Kidney (tissue), 14 donors: ENCODE measurements around the gene TRPM4. TPM values are rescaled to one million over a fixed set of nuclear protein-coding genes. Genes with fewer than 3 reads are reported as not detected.

Experiments used
- DNase-seq, 5 donors: peaks; one replicate each; pipeline ENCODE4 v3.0.0-alpha.2; 2013 to 2020
- FAIRE-seq: peaks from 2 replicates; lab custom pipeline; 2012; peaks lifted over from hg19 to GRCh38; lab: Jason Lieb, UNC
- H3K27ac ChIP-seq, 2 donors: one replicate each; pipeline ENCODE4 v1.7.0; 2013; ENCODE audit warnings: low read depth in 2 of 2, low read length in 2 of 2, inconsistent platforms in 1 of 2
- H3K27me3 ChIP-seq: one replicate; pipeline ENCODE4 v1.7.1; 2013; ENCODE audit warnings: low read length, inconsistent platforms; ENCODE audit not compliant: control insufficient read depth, insufficient read depth
- H3K36me3 ChIP-seq, 3 donors: one replicate each; pipeline versions ENCODE4 v1.7.0 to v1.7.1; 2013; ENCODE audit warnings: low read length in 3 of 3, control low read depth in 1 of 3, inconsistent platforms in 1 of 3; ENCODE audit not compliant: insufficient read depth in 3 of 3, control insufficient read depth in 2 of 3
- H3K4me1 ChIP-seq, 3 donors: one replicate each; pipeline versions ENCODE4 v1.7.0 to v1.7.1; 2013; ENCODE audit warnings: low read length in 3 of 3, inconsistent platforms in 1 of 3, low read depth in 1 of 3; ENCODE audit not compliant: control insufficient read depth in 2 of 3, insufficient read depth in 2 of 3
- H3K4me3 ChIP-seq, 3 donors: one replicate each; pipeline versions ENCODE4 v1.7.0 to v1.8.1; 2013; ENCODE audit warnings: low read length in 3 of 3, control low read depth in 1 of 3, inconsistent platforms in 1 of 3
- H3K9ac ChIP-seq, 3 donors: one replicate each; pipeline versions ENCODE4 v1.7.0 to v1.7.1; 2013; ENCODE audit warnings: low read length in 3 of 3, control low read depth in 1 of 3, inconsistent platforms in 1 of 3
- H3K9me3 ChIP-seq, 3 donors: one replicate each; pipeline versions ENCODE4 v1.7.0 to v1.7.1; 2013; ENCODE audit warnings: low read length in 3 of 3, control low read depth in 1 of 3, inconsistent platforms in 1 of 3; ENCODE audit not compliant: control insufficient read depth in 2 of 3, insufficient read depth in 1 of 3
- CTCF ChIP-seq: IDR thresholded peaks from 3 replicates; pipeline ENCODE4 v1.5.1; 2012; ENCODE audit warnings: mild to moderate bottlenecking, moderate library complexity, borderline replicate concordance; ENCODE audit not compliant: insufficient read depth; ENCODE audit errors: extremely low read depth
- intact Hi-C: fragments of 100-400 bp; cut with DNase I; formaldehyde crosslinking; loops from one replicate; pipeline ENCODE4 v1.11.1; 2022
- polyA plus RNA-seq: library from polyadenylated mRNA; stranded (reverse); fragments of 350-450 nt; fragmentation: Illumina TruSeq; extraction: RNeasy Lipid Tissue Mini Kit (QIAGEN cat#74804); gene quantifications from one replicate; pipeline ENCODE4 v1.2.3, GENCODE V29; 2014; ENCODE audit warnings: low read depth, low replicate concordance; ENCODE audit not compliant: insufficient read depth
- total RNA-seq: library from RNA; stranded (reverse); fragmentation: NEBNext Ultra II Directional; extraction: Animal tissue kit (Norgen Biotek cat#: 25700); gene quantifications from one replicate; pipeline ENCODE4 v1.2.1, GENCODE V29; 2021
- donor health status: control.
- donor health status: control.
- donor health status: control.
- donor health status: control.
- donor health status: control.
- donor health status: DM: yes; HTN: yes; CAD: no.
- donor health status: Normal renal cell carcinoma (clear cell type).

The TRPM4 gene
- total and polyA plus RNA-seq, 2 donors from 2014 or later, result 47.6 to 89.1 TPM

- intact Hi-C loops, result no loop called here
- peak overlapping the region in 2 of 3 donors; percentile 51 to 65 for H3K9ac ChIP-seq
- H3K27me3 ChIP-seq, result no peaks in the 10 kb centered on the region
- no peaks in the 10 kb centered on the region for H3K36me3 ChIP-seq
- H3K9me3 ChIP-seq, result no peaks in the 10 kb centered on the region
- DNase-seq, result peak in 1 of 5 donors; percentile 16
- H3K4me1 ChIP-seq, result peaks cover 0 to 8% (median 0%) of the 10 kb centered on the region in 3 donors
- TF ChIP-seq CTCF, result no peak
- peak overlapping the region; percentile 54 to 63 for H3K27ac ChIP-seq
- FAIRE-seq, result no peak
- H3K4me3 ChIP-seq, result no peak overlapping the region
Observed at GRCh38 chr19:49165111-49165750, 7.6 kb downstream of the TRPM4 start.

GRCh38 chr19:49165865-49166301 is 8.3 kb downstream of the TRPM4 start:
- FAIRE-seq, result no peak
- intact Hi-C loops, result no loop called here

GRCh38 chr19:49167857-49168409 is 10.3 kb downstream of the TRPM4 start:
- no peak overlapping the region for H3K27ac ChIP-seq
- peaks cover 0 to 20% (median 0%) of the 10 kb centered on the region in 3 donors for H3K36me3 ChIP-seq
- DNase-seq (peak in 2 of 5 donors; percentile 40 to 61), FAIRE-seq (no peak)
- peaks cover 0 to 8% (median 0%) of the 10 kb centered on the region in 3 donors for H3K4me1 ChIP-seq
- intact Hi-C loops, result no loop called here
- no peaks in the 10 kb centered on the region for H3K27me3 ChIP-seq
- no peaks in the 10 kb centered on the region for H3K9me3 ChIP-seq
- no peak for TF ChIP-seq CTCF
- H3K9ac ChIP-seq, result no peak overlapping the region
- no peak overlapping the region for H3K4me3 ChIP-seq

More at GRCh38 chr19:49165865-49166301, 8.3 kb downstream of the TRPM4 start:
- TF ChIP-seq CTCF, result no peak
- peaks cover 0 to 6% (median 0%) of the 10 kb centered on the region in 3 donors for H3K36me3 ChIP-seq
- peaks cover 0 to 8% (median 0%) of the 10 kb centered on the region in 3 donors for H3K4me1 ChIP-seq
- peak in 2 of 5 donors; percentile 26 to 59 for DNase-seq
- H3K27ac ChIP-seq, result peak overlapping the region; percentile 54 to 63
- H3K9me3 ChIP-seq, result no peaks in the 10 kb centered on the region
- H3K4me3 ChIP-seq, result no peak overlapping the region
- H3K9ac ChIP-seq, result peak overlapping the region in 1 of 3 donors; percentile 51
- no peaks in the 10 kb centered on the region for H3K27me3 ChIP-seq
